ENCODE results near the gene SAMD3.
"Not testable (repeated sequence)": the region's sequence is repeated elsewhere in the genome, so short reads cannot be mapped to it uniquely, and the experiment has no call there.

Gene SAMD3

GRCh38 chr6:130207979-130208649, 14.6 kb downstream of the SAMD3 start:
- no peak for DNase-seq

DNA sequence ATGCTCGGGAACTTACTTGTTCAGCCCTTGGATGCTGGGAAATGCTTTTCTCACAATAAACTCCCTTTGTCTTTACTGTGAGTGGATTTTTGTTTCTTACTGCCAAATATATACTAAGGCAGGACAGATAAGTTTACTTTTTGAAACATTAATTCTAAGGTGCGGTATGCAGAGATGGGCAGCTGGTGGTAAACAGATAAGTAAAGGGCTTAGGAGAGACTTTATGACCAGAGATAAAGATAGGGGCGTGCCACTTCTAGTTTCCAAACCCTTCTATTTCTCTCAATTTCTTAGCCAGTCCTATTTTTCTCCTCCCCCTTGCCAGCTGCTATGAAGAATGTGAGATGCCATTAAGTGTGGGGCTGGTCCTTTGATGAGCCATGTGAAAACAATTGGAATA, 16.3 kb downstream of the SAMD3 start:
- no peak for DNase-seq

GRCh38 chr6:130204322-130204721, 18.4 kb downstream of the SAMD3 start:
- DNase-seq: no peak

- DNase-seq: no peak
These were observed 19.4 kb downstream of the SAMD3 start for GRCh38 chr6:130203370-130203769.

GRCh38 chr6:130202782-130203181, 20.0 kb downstream of the SAMD3 start:
- DNase-seq: peak; percentile 29

- DNase-seq: no peak
These were observed 22.7 kb downstream of the SAMD3 start for GRCh38 chr6:130200020-130200419.

DNA sequence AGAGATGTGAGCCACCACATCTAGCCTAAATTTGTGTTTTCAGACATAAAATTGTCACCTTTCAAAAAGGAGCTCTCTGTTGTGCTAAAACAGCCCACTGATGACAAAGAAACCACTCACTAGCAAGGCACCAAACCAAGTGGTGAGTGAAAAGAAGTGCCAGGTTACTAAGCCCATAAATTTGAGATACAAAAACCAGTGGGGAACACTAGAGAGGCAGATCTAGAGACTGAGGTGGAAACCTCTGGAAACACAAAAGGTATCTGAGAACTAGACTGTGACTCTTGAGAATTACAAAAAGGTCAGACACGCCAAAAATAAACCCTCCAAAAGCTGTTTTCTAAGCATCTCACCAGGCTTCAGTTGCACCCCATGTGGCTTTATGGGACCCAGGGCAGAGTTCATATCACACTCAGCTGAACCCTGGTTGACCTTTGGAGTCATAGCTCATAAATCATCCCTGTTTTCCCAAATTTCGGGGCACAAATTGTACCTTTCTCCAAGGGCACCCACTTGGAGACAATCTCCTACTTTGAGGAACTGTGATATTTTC, 24.2 kb downstream of the SAMD3 start:
- DNase-seq: no peak

DNA sequence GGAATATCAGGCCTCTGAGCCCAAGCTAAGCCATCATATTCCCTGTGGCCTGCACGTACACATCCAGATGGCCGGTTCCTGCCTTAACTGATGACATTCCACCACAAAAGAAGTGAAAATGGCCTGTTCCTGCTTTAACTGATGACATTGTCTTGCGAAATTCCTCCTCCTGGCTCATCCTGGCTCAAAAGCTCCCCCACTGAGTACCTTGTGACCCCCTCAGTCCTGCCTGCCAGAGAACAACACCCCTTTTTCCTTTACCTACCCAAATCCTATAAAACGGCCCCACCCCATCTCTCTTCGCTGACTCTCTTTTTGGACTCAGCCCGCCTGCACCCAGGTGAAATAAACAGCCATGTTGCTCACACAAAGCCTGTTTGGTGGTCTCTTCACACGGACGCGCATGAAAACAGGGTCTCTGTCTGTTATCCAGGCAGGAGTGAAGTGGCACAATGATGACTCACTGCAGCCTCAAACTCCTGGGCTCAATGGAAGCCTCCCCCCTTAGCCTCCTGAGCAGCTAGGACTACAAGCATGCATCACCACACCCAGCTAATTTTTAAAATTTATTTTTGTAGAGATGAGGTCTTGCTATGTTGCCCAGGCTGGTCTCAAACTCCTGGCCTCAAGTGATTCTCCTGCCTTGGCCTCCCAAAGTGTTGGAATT, 24.8 kb downstream of the SAMD3 start:
- not testable (repeated sequence) for DNase-seq

GRCh38 chr6:130194434-130194833, 28.3 kb downstream of the SAMD3 start:
- DNase-seq: not testable (repeated sequence)

DNA sequence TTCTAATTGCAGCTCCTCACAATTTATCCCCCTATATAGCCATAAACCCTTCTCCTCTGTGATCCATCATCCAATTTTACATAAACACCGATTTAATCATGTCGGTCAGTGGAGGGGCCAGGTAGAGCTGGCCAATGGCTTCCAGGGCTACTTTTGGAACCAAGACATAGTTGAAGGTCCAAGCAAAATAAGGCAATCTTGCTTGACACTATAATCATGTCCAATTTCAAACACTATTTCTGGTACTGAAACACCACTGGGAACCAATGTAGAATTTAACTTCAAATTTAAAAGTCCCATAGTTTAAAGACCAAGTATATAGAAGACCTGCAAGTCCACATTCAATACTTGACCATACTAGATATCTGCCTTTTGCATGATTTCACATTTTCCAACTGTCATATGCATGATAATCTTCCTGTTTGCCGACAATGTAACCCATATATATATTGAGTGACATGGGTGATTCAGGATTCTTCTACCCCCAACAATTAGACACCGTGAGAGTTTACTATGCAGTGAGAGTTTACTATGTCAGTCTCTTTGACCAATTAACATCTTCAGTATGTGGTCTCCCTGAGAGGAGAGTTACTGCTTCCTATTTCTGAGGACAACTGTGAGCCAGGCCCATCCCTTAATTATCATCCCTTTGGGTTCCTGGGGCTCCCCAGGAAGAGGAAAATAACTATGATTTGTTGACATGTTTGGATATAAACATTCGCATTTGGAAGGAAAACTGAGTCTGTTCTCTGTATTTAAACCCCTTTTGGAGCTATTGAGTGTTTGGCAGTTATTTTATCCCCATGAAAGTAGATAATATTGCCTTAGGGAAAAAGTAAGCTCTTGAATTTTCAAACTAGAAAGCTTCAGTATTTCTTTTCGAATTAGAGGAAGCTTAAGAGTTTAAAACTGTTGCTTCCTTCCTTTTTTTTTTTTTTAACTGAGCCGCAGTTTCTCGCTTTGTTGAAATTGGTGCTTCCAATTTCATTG, 31.8 kb downstream of the SAMD3 start:
- no peak for DNase-seq

DNA sequence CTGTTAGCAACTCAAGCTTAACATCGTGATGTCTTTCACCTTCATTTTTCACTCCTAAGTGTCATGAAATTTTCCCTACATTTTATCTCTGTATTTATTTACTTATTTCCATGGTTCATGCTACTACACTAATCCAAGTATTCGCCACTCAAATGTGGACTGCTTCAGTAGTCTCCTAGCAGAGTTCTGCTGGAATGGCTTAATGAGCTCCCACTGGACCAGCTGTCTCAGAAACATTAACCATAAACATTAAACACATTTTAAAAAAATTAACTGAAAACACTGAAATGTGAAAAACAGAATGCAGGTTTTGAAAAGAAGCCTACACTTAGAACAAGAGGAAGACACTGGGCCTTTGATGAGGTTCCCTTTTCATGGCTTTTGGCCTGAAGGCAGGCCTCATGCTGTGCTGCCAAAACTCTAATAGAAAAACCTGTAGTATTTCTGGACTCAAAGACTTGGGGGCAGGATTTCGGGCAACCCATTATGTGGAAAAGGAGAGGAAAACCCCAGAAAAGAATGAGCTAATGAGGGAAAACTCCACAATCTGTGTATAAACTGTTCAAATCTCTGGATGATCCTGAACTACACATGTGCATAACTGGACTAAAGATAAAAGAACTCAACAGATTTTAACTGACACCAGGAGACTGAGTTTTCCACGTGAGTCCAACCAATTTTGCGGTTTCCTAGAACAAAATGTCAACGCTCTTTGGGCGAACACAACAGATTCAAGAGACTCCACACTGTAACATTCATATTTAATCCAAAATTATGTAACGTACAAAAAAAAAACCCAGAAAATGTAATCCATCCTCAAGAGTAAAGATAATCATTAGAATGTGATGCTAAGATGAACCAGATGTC, 33.0 kb downstream of the SAMD3 start:
- DNase-seq: no peak

DNA sequence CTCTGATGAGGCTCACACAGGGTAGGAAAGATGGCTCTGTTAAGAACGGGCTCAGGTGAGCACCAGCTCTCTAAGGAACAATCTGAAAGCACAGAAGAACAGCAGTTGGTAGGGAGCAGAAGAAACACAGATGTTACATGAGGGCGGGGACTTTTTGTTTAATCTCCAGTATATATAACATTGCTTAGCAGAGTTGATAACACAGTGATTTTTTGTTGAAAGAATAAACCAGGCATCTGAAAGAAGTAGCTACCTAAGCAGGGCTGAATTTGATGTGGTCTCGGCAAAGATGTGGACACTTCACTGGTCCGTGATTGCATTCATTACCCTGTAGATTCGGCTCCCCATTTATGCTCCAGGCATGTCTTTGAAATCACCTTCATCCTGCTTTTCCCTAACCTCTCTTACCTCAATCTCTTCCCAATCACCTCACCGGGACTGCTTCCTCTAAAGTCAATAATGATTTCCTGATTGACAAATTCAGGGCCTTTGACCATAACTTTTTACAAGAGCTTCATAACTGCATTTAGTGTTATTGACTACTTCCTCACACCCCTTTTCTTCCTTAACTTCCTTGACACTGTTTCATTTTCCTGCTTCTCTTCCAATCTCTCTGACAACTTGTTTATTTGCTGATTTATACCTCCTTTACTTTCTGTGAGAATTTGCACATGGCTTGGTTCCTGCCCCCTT, 34.4 kb downstream of the SAMD3 start:
- no peak for DNase-seq

- no peak for DNase-seq
These were observed 35.2 kb downstream of the SAMD3 start for GRCh38 chr6:130187335-130188206.

DNA sequence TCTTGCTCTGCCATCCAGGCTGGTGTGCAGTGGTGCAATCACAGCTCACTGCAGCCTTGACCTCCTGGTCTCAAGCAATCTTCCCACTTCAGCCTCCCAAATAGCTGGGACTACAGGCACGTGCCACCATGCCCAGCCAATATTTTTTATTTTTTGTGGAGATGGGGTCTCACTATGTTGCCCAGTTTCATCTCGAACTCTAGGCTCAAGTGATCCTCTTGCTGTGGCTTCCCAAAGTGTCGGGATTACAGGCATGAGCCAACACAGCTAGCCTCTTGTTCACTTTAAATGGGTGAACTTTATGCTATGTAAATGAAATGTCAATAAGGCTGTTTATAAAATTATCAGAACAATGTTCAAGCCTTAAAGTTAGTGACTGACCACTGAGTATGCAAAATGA, 37.1 kb downstream of the SAMD3 start:
- no peak for DNase-seq

GRCh38 chr6:130183271-130184222, 39.2 kb downstream of the SAMD3 start:
- no peak for DNase-seq

- no peak for DNase-seq
These were observed 40.3 kb downstream of the SAMD3 start for GRCh38 chr6:130182466-130182865.

- DNase-seq: no peak
These were observed 44.1 kb downstream of the SAMD3 start for GRCh38 chr6:130178692-130179091.

DNA sequence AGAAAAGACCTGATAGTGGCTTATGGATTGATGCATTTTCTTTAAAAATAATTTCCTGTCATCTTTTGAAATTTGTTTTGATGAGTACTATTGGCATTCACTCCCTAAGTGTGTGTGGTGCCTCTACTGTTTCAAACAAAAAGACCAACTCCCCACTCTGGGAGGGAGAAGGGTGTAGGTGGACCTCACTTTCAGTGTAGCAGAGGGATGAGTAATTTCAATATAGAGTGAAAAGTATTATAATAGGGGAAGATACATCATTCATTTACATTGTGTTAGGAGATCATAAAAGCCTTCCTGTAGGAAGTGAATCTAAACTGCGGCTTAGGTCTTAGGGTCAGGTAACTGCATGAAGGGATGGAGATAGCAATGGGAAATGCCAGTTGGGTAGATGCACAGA, 46.4 kb downstream of the SAMD3 start:
- no peak for DNase-seq

GRCh38 chr6:130173377-130174004, 49.3 kb downstream of the SAMD3 start:
- not testable (repeated sequence) for DNase-seq

Data from activated naive CD4-positive, alpha-beta T cell treated with anti-CD3 and anti-CD28 coated beads, Interleukin-2, amount 50 U/mL, for 16 hours (primary cell).